Measurements from ENCODE around the gene DHRS11. TPM values are rescaled to one million over a fixed set of nuclear protein-coding genes. Genes with fewer than 3 reads are reported as not detected.

The DHRS11 gene
- total RNA-seq, 1 donor from 2014 or later: 30.0 TPM

DNA sequence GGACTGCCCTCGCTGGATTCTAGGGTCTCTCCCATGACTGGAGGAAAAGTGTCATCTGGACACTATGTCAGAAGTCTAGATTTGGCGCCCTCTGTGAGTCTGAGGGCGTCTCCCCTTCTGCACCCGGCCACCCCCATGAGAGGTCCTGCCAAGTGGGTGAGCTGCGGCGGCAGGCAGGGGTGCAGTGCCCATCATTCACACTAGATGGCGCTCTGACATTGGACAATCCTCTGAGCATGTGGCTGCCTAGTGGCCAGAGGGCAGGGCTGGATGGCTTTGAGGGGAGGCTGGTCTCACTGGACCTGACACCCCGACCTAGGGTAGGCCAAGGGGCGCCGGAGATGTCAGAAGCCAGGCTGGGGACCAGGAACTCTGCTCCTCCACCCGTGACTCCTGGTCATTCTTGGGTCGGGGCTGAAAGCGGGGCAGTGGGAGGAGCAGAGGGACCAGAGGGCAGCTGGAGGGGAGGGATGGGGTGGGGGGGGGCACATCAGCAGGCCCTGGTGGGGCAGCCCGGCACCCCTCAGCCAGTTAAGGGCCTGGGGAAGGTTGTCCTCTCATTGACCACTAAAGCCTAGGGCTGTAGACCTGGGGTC, 37.7 kb downstream of the DHRS11 start:
- no peaks in the 10 kb centered on the region for H3K36me3 Mint-ChIP-seq

DNA sequence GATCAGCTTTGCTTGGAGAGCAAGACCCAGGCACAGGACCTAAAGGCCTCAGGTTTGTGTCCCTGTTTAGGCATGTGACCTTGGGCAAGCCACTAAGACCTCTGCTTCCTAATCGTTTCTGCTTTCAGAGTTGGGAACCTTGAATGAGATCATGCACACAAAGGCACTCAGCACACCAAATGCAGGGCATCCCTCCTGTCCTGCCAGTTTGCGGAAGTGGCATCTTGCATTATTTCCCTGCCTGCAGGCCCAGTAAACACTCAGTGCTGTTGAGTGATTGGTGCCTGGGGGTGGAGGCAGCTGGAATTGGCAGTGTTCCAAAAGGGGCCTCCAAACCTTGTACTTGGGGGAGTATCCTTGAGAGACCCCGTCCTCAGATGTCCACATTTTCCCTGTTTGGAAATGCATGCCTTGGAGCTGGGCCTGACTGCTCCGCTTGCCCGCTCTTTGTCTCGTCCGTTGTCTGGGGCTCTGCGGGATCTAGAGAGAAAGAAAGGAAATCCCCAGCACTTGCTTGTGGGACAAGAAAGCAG, 38.4 kb downstream of the DHRS11 start:
- H3K27ac Mint-ChIP-seq: no peak overlapping the region
- DNase-seq (ENCODE audit: extremely low spot score, unreplicated experiment): no peak

More for the DNA sequence above, 37.7 kb downstream of the DHRS11 start:
- Mint-ChIP-seq H3K27ac (no peak overlapping the region), H3K9me3 (no peaks in the 10 kb centered on the region), H3K27me3 (peaks cover 44% of the 10 kb centered on the region), H3K4me3 (no peak overlapping the region), H3K4me1 (ENCODE audit: unreplicated experiment) (peaks cover 18% of the 10 kb centered on the region)
- DNase-seq (ENCODE audit: extremely low spot score, unreplicated experiment): peak; percentile 86
- TF ChIP-seq, protein P1, sequence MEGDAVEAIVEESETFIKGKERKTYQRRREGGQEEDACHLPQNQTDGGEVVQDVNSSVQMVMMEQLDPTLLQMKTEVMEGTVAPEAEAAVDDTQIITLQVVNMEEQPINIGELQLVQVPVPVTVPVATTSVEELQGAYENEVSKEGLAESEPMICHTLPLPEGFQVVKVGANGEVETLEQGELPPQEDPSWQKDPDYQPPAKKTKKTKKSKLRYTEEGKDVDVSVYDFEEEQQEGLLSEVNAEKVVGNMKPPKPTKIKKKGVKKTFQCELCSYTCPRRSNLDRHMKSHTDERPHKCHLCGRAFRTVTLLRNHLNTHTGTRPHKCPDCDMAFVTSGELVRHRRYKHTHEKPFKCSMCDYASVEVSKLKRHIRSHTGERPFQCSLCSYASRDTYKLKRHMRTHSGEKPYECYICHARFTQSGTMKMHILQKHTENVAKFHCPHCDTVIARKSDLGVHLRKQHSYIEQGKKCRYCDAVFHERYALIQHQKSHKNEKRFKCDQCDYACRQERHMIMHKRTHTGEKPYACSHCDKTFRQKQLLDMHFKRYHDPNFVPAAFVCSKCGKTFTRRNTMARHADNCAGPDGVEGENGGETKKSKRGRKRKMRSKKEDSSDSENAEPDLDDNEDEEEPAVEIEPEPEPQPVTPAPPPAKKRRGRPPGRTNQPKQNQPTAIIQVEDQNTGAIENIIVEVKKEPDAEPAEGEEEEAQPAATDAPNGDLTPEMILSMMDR (conservative IDR thresholded peaks at IDR 0.05): peak; percentile 98

DNA sequence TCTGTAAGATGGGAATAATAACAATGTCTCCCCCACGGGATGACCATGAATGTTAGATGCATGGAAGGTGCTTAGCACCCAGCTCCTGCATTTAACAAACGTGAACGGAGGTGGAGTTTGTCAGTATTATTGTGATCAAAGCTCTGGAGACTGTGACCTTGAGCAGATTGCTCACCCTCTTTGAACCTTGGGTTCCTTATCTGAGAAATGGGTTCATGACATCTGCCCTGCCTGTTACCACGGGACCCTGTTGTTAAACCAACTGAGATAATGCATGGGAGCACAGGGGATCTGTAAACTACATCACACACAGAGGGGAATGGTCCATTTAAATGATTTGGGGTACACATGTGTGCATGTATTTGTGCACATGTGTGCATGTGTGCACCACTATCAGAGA, 39.3 kb downstream of the DHRS11 start:
- H3K27me3 Mint-ChIP-seq: peaks cover 56% of the 10 kb centered on the region
- no peak overlapping the region for H3K4me3 Mint-ChIP-seq
- TF ChIP-seq, protein P1 (conservative IDR thresholded peaks at IDR 0.05): no peak
- H3K4me1 Mint-ChIP-seq (ENCODE audit: unreplicated experiment): peaks cover 18% of the 10 kb centered on the region
- no peaks in the 10 kb centered on the region for H3K36me3 Mint-ChIP-seq
- H3K27ac Mint-ChIP-seq: no peak overlapping the region
- H3K9me3 Mint-ChIP-seq: no peaks in the 10 kb centered on the region
- DNase-seq (ENCODE audit: extremely low spot score, unreplicated experiment): no peak

More for the DNA sequence above, 38.4 kb downstream of the DHRS11 start:
- H3K36me3 Mint-ChIP-seq: no peaks in the 10 kb centered on the region
- no peaks in the 10 kb centered on the region for H3K9me3 Mint-ChIP-seq
- H3K27me3 Mint-ChIP-seq: peaks cover 49% of the 10 kb centered on the region
- peaks cover 18% of the 10 kb centered on the region for H3K4me1 Mint-ChIP-seq (ENCODE audit: unreplicated experiment)
- no peak overlapping the region for H3K4me3 Mint-ChIP-seq
- TF ChIP-seq, protein P1 (conservative IDR thresholded peaks at IDR 0.05): no peak

DNA sequence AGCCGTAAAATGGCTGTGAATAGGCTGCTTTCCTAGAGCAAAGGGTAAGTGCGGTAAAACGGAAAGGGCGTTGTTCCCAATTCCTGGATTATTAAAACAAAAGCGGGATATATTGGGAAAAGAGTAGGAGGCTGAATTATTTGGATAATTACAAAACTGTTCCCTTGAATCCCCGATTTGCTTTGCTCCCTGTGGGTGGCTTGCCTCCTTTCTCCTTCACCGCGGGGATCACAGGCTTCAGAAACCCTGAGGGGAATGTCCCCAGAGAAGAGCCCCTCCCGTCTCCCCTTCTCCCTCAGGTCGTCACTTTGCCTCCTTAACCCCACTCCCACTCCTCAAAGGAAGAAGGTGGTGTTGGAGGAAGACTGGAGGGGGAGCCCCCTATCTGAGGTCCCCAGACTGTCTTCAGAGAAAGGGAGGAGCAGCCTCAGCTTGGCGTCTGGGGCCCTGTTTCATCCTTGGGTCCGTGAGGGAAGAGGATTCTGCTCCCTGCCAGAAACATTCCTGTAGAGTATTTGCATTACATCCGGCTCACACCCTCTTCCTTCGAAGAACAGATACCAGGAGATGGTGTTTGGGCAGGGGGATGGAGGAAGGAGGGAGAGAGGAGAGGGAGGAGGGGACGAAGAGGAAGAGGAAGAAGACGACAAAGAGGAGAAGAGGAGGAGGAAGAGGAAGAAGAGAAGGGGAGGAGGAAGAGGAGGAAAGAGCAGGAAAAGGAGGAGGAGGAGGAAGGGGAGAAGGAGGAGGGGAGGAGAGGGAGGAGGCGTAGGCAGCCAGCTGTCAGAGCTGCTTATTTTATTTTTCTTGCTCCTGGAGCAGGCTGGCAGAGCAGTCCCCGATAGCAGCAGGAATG, 41.5 kb downstream of the DHRS11 start:
- Mint-ChIP-seq H3K27me3 (peaks cover 74% of the 10 kb centered on the region), H3K9me3 (no peaks in the 10 kb centered on the region), H3K27ac (no peak overlapping the region), H3K36me3 (no peaks in the 10 kb centered on the region), H3K4me3 (no peak overlapping the region), H3K4me1 (ENCODE audit: unreplicated experiment) (peaks cover 14% of the 10 kb centered on the region)
- no peak for DNase-seq (ENCODE audit: extremely low spot score, unreplicated experiment)
- TF ChIP-seq, protein P1 (conservative IDR thresholded peaks at IDR 0.05): no peak

DNA sequence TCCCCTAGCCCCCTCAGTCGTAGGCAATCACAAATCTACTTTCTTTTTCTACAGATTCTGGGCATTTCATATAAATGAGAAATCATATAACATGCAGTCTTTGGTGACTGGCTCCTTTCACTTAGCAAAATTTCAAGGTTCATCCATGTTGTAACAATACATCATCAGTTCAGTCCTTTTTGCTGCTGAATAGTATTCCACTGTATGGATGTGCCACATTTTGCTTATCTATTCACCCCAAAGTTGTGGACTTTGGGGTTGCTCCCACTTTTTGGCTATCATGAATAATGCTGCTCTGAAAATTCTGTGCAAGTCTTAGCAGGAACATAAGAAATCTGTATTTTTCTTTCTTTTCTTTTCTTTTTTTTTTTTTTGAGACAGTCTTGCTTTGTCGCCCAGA, 48.7 kb downstream of the DHRS11 start:
- DNase-seq (ENCODE audit: extremely low spot score, unreplicated experiment): no peak
- no peaks in the 10 kb centered on the region for H3K9me3 Mint-ChIP-seq
- H3K36me3 Mint-ChIP-seq: no peaks in the 10 kb centered on the region
- TF ChIP-seq, protein P1 (conservative IDR thresholded peaks at IDR 0.05): no peak
- peaks cover 93% of the 10 kb centered on the region for H3K27me3 Mint-ChIP-seq
- peaks cover 9% of the 10 kb centered on the region for H3K4me1 Mint-ChIP-seq (ENCODE audit: unreplicated experiment)
- H3K4me3 Mint-ChIP-seq: peak overlapping the region; percentile 74
- H3K27ac Mint-ChIP-seq: no peak overlapping the region

All from type B pancreatic cell (in vitro differentiated cells).